ENCODE results near the gene TTC28.

The TTC28 gene

GRCh38 chr22:27995801-27996528 is 683.7 kb downstream of the TTC28 start:
- DNase-seq, result no peak

- DNase-seq, result no peak
Measured at GRCh38 chr22:27994481-27995331, 684.9 kb downstream of the TTC28 start.

GRCh38 chr22:27993774-27994350 is 685.8 kb downstream of the TTC28 start:
- no peak for DNase-seq

GRCh38 chr22:27993201-27993635 is 686.4 kb downstream of the TTC28 start:
- no peak for DNase-seq

- DNase-seq, result no peak
Measured at GRCh38 chr22:27992294-27993165, 687.1 kb downstream of the TTC28 start.

- DNase-seq, result no peak
Measured at GRCh38 chr22:27991586-27992293, 687.9 kb downstream of the TTC28 start.

GRCh38 chr22:27990879-27991278 is 688.8 kb downstream of the TTC28 start:
- DNase-seq, result no peak

GRCh38 chr22:27990451-27990840 is 689.2 kb downstream of the TTC28 start:
- no peak for DNase-seq

- no peak for DNase-seq
Measured at GRCh38 chr22:27989758-27990450, 689.7 kb downstream of the TTC28 start.

- DNase-seq, result no peak
Measured at GRCh38 chr22:27988704-27989103, 690.9 kb downstream of the TTC28 start.

- DNase-seq, result no peak
Measured at GRCh38 chr22:27987557-27987956, 692.1 kb downstream of the TTC28 start.

GRCh38 chr22:27986937-27987336 is 692.7 kb downstream of the TTC28 start:
- no peak for DNase-seq

- DNase-seq, result no peak
Measured at GRCh38 chr22:27986459-27986858, 693.2 kb downstream of the TTC28 start.

GRCh38 chr22:27985323-27986275 is 694.0 kb downstream of the TTC28 start:
- no peak for DNase-seq

GRCh38 chr22:27984723-27985122 is 694.9 kb downstream of the TTC28 start:
- DNase-seq, result no peak

- DNase-seq, result no peak
Measured at GRCh38 chr22:27984001-27984695, 695.5 kb downstream of the TTC28 start.

- DNase-seq, result no peak
Measured at GRCh38 chr22:27983361-27983791, 696.3 kb downstream of the TTC28 start.

GRCh38 chr22:27982630-27983180 is 696.9 kb downstream of the TTC28 start:
- DNase-seq, result no peak

- DNase-seq, result no peak
Measured at GRCh38 chr22:27982106-27982505, 697.5 kb downstream of the TTC28 start.

Measured in CD4-positive, alpha-beta T cell treated with Interleukin-17A for 1 hour (primary cell).